Measurements from ENCODE around the gene RNF148.

DNA sequence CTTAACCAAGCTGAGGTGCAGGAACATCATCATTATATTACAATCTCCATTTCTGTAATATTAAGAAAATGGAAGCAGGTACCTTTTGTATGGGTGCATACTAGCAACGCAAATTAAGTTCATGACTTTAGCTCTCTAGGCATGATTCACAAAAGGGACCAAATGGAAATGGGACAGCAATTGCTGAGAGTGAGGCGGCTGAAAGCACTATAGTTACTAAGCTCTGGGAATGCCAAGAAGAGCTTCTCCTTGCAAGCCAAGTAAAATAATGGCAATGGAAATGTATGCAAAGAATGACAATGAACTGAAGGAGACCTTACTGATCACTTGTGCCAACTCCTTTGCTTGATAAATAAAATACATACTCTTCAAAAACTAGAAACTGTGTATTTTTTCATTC lies 36.2 kb upstream of the RNF148 start:
- TF ChIP-seq, protein P1, sequence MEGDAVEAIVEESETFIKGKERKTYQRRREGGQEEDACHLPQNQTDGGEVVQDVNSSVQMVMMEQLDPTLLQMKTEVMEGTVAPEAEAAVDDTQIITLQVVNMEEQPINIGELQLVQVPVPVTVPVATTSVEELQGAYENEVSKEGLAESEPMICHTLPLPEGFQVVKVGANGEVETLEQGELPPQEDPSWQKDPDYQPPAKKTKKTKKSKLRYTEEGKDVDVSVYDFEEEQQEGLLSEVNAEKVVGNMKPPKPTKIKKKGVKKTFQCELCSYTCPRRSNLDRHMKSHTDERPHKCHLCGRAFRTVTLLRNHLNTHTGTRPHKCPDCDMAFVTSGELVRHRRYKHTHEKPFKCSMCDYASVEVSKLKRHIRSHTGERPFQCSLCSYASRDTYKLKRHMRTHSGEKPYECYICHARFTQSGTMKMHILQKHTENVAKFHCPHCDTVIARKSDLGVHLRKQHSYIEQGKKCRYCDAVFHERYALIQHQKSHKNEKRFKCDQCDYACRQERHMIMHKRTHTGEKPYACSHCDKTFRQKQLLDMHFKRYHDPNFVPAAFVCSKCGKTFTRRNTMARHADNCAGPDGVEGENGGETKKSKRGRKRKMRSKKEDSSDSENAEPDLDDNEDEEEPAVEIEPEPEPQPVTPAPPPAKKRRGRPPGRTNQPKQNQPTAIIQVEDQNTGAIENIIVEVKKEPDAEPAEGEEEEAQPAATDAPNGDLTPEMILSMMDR (IDR thresholded peaks at IDR 0.05; ENCODE audit: insufficient read depth, low read length), result no peak
- TF ChIP-seq POLR2AphosphoS5 (IDR thresholded peaks at IDR 0.05; ENCODE audit: low read depth) (no peak), GABPA (IDR thresholded peaks at IDR 0.05; ENCODE audit: low read depth) (no peak)
- TF ChIP-seq, protein P2, sequence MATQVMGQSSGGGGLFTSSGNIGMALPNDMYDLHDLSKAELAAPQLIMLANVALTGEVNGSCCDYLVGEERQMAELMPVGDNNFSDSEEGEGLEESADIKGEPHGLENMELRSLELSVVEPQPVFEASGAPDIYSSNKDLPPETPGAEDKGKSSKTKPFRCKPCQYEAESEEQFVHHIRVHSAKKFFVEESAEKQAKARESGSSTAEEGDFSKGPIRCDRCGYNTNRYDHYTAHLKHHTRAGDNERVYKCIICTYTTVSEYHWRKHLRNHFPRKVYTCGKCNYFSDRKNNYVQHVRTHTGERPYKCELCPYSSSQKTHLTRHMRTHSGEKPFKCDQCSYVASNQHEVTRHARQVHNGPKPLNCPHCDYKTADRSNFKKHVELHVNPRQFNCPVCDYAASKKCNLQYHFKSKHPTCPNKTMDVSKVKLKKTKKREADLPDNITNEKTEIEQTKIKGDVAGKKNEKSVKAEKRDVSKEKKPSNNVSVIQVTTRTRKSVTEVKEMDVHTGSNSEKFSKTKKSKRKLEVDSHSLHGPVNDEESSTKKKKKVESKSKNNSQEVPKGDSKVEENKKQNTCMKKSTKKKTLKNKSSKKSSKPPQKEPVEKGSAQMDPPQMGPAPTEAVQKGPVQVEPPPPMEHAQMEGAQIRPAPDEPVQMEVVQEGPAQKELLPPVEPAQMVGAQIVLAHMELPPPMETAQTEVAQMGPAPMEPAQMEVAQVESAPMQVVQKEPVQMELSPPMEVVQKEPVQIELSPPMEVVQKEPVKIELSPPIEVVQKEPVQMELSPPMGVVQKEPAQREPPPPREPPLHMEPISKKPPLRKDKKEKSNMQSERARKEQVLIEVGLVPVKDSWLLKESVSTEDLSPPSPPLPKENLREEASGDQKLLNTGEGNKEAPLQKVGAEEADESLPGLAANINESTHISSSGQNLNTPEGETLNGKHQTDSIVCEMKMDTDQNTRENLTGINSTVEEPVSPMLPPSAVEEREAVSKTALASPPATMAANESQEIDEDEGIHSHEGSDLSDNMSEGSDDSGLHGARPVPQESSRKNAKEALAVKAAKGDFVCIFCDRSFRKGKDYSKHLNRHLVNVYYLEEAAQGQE (IDR thresholded peaks at IDR 0.05; ENCODE audit: insufficient replicate concordance, low read depth), result no peak

Measured in HL-60 (cell line).